Measurements from ENCODE around the gene CCM2L.

Gene CCM2L

DNA sequence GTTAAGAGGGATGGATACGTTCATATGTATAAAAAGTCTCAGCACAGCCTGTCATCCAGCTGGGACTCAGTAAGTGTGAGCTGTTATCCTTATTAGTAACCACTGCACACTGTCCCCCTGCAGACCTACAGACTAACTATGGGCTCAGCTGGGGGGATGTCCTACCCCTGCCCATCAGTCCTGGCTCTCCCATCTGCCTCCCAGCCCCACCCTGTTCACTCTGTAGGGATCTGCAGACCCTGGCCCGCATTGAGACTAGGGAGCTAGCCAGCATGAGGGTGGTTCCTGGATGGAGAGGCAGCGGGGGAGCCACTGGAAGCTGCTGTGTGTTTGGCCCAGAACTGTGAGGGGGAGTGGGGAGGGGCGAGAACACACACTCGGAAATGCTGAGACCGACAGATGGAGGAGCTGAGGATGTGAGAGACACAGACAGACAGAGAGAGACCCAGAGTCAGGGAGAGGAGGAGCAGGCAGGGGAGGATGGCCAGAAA is 25.2 kb upstream of the CCM2L start:
- TF ChIP-seq, protein P1, sequence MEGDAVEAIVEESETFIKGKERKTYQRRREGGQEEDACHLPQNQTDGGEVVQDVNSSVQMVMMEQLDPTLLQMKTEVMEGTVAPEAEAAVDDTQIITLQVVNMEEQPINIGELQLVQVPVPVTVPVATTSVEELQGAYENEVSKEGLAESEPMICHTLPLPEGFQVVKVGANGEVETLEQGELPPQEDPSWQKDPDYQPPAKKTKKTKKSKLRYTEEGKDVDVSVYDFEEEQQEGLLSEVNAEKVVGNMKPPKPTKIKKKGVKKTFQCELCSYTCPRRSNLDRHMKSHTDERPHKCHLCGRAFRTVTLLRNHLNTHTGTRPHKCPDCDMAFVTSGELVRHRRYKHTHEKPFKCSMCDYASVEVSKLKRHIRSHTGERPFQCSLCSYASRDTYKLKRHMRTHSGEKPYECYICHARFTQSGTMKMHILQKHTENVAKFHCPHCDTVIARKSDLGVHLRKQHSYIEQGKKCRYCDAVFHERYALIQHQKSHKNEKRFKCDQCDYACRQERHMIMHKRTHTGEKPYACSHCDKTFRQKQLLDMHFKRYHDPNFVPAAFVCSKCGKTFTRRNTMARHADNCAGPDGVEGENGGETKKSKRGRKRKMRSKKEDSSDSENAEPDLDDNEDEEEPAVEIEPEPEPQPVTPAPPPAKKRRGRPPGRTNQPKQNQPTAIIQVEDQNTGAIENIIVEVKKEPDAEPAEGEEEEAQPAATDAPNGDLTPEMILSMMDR (IDR thresholded peaks at IDR 0.05), result no peak
- H3K4me2 ChIP-seq (ENCODE audit: low read length), result no peak overlapping the region
- H3K27me3 ChIP-seq (ENCODE audit: control insufficient read depth, insufficient read depth, low read length), result no peaks in the 10 kb centered on the region
- no peak overlapping the region for H3K27ac ChIP-seq
- no peak overlapping the region for H2AFZ ChIP-seq
- H3K4me3 ChIP-seq (ENCODE audit: low read depth, low read length), result no peak overlapping the region
- H3K9ac ChIP-seq, result no peak overlapping the region
- H3K36me3 ChIP-seq (ENCODE audit: control insufficient read depth, insufficient read depth, low read length), result no peaks in the 10 kb centered on the region
- H3K4me1 ChIP-seq, result no peaks in the 10 kb centered on the region
- no peaks in the 10 kb centered on the region for H3K9me3 ChIP-seq (ENCODE audit: control insufficient read depth, low read length)
- H3K79me2 ChIP-seq, result peaks cover 35% of the 10 kb centered on the region

DNA sequence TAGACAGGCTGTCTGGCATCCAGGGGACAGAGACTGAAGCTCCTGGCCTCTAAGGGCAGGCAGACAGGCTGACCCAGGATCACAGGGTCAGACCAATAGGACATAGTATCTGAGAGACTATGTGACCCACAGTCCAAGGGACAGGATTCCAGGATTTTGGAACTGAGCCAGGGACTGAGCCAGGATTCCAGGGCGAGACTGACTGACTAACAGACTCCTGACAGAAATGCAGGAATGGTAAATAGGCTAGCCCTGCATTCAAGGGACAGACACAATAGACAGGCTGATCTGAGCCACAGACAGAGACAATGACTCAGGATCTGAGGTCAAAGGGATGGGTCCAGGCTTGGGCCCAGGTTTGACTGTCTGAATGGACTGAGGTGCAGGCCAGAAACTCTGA is 22.5 kb upstream of the CCM2L start:
- TF ChIP-seq, protein P1 (IDR thresholded peaks at IDR 0.05), result no peak
- Histone ChIP-seq H3K9ac (no peak overlapping the region), H2AFZ (no peak overlapping the region), H3K4me3 (ENCODE audit: low read depth, low read length) (no peak overlapping the region), H3K36me3 (ENCODE audit: control insufficient read depth, insufficient read depth, low read length) (no peaks in the 10 kb centered on the region), H3K27me3 (ENCODE audit: control insufficient read depth, insufficient read depth, low read length) (no peaks in the 10 kb centered on the region), H3K4me2 (ENCODE audit: low read length) (no peak overlapping the region), H3K9me3 (ENCODE audit: control insufficient read depth, low read length) (no peaks in the 10 kb centered on the region), H3K27ac (no peak overlapping the region), H3K4me1 (no peaks in the 10 kb centered on the region), H3K79me2 (peaks cover 23% of the 10 kb centered on the region)

DNA sequence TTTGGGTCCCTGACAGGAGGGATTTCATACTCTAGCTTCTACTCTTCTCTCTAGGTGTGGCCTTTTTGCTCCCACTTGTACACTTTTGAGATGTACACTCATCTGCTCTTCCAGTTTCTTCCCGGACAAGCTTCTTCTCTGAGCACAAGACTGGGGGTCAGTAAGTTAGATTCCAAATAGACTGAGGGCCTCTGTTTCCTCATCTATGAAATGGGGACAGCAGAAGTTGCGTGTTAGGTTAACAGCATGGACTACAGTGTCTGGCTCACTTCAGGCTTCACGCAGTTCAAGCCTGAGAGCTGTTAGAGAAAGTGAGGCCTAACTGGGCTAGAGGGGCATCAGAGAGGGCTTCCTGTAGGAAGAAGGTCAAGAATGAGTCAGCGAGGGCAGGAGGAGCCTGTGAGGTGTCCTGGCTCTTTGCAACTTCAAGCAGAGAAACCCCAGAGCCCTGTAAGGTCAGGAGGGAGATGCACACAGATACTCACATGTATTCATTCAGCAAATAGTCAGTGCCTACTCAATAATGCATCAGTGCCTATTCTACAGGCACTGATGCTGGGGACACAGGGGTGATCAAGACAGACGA is 21.7 kb upstream of the CCM2L start:
- no peak overlapping the region for H3K27ac ChIP-seq
- H3K4me1 ChIP-seq, result no peaks in the 10 kb centered on the region
- no peak overlapping the region for H3K9ac ChIP-seq
- TF ChIP-seq, protein P1 (IDR thresholded peaks at IDR 0.05), result no peak
- H3K4me3 ChIP-seq (ENCODE audit: low read depth, low read length), result no peak overlapping the region
- H3K27me3 ChIP-seq (ENCODE audit: control insufficient read depth, insufficient read depth, low read length), result no peaks in the 10 kb centered on the region
- no peaks in the 10 kb centered on the region for H3K9me3 ChIP-seq (ENCODE audit: control insufficient read depth, low read length)
- no peak overlapping the region for H2AFZ ChIP-seq
- H3K36me3 ChIP-seq (ENCODE audit: control insufficient read depth, insufficient read depth, low read length), result no peaks in the 10 kb centered on the region
- no peak overlapping the region for H3K4me2 ChIP-seq (ENCODE audit: low read length)
- H3K79me2 ChIP-seq, result peaks cover 20% of the 10 kb centered on the region

DNA sequence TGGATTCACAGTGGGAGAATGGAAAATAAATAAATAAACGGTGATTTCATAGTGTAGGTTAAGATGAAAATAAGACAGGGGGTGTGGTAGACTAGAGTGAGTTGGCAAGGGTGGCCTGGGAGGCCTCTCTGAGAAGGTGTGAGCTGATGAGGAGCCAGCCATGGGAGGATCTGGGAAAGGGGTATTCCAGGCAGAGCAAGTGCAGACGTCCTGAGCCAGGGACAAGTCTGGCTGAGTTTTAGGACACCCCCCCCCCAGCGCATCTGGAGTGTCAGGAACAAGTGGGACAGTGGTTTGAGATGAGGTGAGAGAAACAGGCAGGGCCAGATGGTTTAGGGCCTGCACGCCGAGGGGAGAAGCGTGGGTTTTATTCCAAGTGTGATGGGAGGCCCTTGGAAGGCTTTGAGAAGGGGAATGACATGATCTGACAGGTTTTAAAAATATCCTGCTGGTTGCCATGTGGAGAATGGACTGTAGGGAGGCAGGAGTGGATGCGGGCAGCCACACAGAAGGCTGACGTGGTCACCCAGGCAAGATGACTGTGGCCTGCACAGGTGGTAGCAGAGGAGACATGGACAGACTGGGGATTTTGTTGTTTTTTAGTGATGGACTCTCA is 21.1 kb upstream of the CCM2L start:
- no peaks in the 10 kb centered on the region for H3K27me3 ChIP-seq (ENCODE audit: control insufficient read depth, insufficient read depth, low read length)
- no peak overlapping the region for H3K4me3 ChIP-seq (ENCODE audit: low read depth, low read length)
- TF ChIP-seq, protein P1 (IDR thresholded peaks at IDR 0.05), result no peak
- H3K4me1 ChIP-seq, result no peaks in the 10 kb centered on the region
- H3K27ac ChIP-seq, result no peak overlapping the region
- no peak overlapping the region for H2AFZ ChIP-seq
- H3K9ac ChIP-seq, result no peak overlapping the region
- no peaks in the 10 kb centered on the region for H3K9me3 ChIP-seq (ENCODE audit: control insufficient read depth, low read length)
- no peaks in the 10 kb centered on the region for H3K36me3 ChIP-seq (ENCODE audit: control insufficient read depth, insufficient read depth, low read length)
- peaks cover 20% of the 10 kb centered on the region for H3K79me2 ChIP-seq
- H3K4me2 ChIP-seq (ENCODE audit: low read length), result no peak overlapping the region

Data from parathyroid adenoma (tissue), 2 donors.